Stimulated activated CD4-positive, alpha-beta T cell treated with anti-CD3 and anti-CD28 coated beads, Interleukin-1b, Interleukin-23, amount 100 ng/mL, for 1 hour (primary cell): ENCODE results near the gene FOXD3.

Experiments used
- DNase-seq, 2 donors: peaks; one replicate each; pipeline ENCODE4 v3.0.0-alpha.2; 2020; ENCODE audit warnings: low read depth in 2 of 2

FOXD3 gene

DNA sequence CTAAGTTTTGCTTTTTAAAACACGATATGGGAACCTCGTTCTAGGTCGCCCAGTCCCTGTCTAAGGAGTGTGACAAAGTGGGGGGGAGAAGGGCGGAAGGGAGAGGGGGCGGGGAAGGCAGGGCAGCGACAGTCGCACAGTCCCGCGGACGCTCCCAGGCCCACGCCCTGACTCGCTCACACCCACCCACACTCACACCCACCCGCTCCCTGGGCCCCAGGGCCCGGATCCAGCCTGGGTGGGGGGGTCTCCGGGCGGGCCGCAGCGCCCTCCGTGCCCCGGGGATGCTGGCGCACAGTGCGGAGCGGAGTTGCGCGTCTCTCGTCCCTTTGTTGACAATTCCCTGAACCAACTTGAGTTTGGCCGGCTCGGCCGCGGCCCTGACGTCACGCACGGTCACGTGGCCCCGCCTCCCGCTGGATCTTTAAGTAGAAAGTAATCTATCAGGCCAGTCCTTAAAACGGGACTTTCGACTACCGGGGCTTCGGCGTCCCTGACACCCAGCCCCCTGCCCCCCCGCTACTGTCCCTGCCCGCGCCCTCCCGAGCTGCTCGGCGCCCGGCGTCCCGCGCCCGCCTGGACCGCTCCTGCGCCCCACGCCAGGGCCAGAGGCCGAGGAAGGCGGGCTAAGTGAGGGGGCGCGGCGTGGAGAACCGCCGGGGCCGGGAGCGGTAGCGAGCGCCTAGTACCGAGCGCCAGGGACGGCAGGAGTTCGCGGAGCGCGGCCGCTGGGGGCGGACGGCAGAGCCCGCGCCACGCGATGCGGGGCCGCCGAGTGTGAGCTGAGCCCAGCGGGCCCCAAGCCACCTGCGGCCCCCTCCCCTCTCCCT is at the start of gene FOXD3:
Gene FOXD3, plus strand, starts transcription at position 454 of the 830 bp plus-strand sequence. CDS start 492 bp downstream, outside the sequence.
- DNase-seq: no peak

DNA sequence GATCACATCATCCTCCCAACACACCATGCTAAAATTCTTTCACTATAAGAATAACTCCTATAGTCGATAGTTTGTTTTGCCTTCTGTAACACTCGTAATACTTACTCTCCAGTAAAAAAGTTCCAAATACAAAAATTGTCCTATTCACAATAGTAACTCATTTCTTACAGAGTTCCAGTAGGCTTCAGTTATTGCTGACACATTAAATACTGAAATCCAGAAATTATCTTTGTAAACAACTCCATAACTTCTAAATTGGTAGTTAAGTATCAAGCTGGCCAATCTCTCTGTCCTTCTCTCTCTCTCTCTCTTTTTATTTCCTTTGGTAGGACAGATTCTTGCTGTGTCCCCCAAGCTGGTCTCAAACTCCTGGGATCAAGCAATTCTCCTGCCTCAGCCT is 49.6 kb upstream of the FOXD3 start:
- no peak for DNase-seq

DNA sequence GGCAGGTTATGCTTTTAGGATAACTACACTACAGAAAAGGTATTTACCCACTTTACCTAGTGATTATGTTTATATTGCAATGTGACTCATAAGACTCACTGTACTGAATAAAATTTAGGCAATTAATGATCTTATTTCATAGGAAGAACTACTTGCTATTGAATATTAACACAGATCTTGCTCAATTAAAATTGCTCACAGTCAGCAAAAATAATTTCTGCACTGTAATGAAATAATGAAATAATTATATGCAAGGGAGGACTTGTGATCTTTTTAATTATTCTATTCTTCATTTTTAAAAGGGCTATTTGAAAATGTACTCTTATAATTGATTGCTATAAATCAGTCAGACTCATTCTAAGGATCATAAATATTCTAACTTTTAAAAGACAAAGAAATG is 48.0 kb upstream of the FOXD3 start:
- DNase-seq: no peak

DNA sequence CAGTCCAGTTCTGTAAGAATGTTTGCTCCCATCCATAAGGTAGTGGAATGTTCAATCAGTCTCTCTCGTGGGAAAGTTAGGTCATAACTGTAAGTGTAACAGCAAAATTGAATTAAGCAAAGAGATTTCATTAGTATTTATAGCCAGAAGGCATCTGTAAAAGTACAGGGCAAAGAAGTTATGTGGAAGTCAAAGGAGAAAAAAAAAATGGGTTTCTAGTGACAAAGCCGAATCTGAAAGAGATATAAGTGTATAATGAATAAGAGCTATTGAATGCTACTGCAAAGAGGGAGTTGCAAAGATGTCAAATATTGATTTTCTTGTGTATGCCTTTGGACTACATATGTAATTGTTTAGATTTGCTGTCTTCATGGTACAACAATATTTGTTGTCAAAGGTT is 47.4 kb upstream of the FOXD3 start:
- DNase-seq: no peak

DNA sequence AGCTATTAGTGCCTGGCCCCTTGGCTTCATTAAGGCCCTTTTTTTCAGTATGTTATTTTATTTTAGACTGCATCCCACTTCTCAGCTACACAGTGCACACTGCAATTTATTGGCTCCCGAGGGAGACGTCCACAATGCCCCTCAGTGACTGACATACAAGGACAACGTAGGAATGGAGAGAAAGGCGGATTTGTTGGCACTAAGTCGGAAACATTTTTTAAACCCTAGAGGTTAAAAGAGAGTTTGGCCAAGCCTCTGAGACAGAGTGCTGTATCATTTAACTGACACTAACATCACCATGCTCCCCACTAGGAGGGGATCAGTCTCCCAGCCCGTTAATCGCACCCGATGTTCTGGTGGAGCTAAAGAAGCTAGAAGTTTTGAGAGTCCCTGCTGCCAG is 45.7 kb upstream of the FOXD3 start:
- DNase-seq: no peak

DNA sequence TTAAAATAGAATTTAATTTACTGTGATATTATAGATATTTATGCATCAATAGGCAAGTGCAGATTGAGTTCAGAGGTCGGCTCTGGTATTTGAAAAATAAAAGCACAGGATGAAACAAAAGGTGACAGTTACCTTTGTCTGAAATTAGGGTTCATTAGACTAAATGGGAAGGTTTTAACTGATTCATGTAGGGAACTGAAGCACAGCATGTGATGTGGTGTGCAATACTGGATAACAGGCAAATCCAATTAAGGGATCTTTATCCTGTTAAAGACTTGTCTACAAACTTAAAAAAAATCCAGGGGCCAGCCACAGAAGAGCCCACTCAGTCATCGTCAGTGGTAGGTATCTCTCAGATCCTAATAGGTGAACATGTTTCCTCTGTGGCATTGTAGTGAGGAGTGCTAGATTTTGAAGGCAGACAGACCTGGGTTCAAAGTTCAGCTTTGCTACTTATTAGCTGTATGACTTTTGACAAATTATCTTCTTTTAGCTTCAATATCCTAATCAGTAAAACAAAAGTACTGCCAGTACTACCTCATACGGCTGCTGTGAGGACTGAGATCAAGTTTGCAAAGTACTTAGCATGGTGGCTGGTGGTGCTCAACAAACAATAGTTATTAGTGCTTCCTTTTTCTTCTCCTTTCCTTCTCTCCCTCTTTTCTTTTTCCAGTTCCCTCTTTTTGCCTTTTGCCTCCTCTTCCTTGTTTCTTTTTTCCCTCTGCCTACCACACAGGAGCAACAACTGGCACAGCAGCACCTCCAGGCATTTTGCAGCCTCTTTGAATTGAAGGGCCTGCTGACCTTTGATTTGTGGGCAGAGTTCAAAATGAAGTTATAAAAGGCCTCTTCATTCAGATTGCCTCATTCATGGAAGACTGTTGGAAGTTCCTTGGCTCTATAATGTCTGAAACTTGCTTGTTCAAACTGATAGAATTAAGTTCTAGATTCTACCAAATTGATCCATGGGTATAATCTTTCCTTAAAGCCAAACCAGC is 44.9 kb upstream of the FOXD3 start:
- no peak for DNase-seq

DNA sequence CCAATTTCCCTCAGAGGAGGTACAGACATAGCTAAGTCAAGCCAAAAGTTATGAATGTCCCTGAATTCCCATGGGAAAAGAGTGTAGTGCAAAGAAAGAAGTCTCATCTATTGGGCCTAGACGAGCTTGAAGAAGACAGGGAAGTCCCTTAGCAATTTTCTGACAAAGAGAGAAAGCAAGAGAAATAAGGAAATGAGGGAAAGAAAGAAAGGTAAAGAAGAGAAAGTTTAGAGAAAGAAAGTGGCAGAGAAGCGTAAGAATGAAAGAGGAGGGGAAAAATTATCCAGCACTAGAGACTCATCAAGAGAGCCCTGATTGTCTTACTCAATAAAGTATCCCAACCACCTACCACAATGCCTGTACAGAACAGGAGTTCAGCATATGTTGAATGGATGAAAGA is 40.6 kb upstream of the FOXD3 start:
- no peak for DNase-seq

DNA sequence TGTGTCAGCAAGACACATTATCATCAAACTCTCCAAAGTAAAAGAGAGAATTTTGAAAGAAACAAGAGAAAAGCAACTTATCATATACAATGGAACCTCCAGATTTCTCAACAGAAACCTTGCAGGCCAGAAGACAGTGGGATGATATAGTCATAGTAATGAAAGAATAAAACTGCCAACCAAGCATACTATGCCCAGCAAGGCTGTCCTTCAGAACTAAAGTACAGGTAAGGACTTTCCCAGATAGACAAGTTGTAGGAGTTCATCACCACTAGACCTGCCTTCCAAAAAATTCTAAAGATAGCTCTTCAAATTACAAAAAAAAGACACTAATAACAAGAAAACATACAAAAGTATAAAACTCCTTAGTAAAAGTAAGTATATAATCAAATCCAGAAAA is 33.2 kb upstream of the FOXD3 start:
- no peak for DNase-seq

DNA sequence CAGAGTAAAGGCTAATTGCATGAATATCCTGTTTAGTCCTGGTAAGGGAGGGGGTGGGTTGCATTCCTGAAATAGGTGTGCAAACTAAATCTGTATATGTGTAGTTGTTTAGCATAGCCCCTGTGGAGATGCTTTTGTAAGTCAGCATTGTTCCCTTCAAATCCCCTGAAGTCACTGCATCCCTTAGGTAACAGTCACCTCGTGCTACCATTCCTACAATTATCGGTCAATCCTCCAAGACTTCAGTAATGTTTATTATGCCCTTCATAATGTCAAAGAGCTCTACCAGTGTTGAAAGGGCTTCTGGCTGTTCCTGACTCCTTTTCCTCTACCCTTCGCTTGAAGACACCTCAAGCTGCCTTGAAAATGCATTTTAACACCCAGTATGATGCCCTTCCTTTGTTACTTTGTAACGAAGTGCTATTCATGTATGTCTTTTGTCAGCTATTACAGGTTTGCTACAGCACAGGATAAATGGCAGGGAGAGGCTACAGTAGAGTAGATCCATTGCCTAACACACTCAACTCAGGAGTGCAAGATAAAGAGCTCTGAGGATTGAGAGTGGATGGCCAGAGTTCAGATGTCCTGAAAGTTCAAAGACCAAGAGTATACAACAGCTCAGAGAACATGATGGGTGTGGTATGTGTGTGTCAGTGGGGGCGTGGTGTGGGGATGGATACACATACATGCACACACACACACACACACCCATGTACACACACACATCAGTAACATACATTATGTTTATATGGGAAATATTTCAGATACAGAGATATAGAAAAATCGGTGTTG is 27.4 kb upstream of the FOXD3 start:
- no peak for DNase-seq

DNA sequence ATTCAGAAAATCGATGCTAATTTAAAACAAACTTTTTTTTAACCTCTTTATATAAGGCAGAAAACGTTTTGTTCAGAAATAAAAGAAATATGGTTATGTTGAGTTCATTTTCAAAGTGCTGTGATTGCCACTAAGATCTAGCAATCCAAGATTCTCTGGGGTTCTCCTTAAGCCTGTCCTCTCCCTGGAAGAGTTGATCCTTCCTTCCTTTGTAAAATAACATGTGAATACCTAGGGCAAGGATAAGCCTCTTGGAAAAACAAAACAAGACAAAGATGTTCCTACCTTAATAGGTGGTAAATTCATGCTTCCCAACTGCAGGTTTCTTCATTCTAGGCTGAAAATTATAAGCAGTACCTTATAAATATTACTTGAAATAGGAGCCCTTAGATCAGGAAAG is 18.0 kb upstream of the FOXD3 start:
- no peak for DNase-seq

DNA sequence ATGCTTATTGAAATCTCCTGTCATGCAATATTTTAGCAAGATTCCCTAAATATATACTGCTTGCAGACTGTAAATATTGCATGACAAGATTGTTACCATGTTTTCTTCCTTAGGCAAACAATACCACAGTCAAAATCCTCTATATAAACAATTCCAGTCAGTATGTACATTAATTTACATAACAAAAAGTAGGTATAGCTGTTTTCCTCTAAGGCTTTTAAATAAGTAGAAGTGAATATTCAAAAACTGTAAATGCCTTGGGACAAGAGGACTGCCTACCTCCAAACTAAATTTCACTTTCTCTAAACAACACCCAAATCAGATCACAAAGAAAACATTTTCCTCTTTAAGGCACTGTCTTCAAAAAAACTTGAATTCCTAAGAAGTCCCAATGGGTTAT is 17.3 kb upstream of the FOXD3 start:
- no peak for DNase-seq

DNA sequence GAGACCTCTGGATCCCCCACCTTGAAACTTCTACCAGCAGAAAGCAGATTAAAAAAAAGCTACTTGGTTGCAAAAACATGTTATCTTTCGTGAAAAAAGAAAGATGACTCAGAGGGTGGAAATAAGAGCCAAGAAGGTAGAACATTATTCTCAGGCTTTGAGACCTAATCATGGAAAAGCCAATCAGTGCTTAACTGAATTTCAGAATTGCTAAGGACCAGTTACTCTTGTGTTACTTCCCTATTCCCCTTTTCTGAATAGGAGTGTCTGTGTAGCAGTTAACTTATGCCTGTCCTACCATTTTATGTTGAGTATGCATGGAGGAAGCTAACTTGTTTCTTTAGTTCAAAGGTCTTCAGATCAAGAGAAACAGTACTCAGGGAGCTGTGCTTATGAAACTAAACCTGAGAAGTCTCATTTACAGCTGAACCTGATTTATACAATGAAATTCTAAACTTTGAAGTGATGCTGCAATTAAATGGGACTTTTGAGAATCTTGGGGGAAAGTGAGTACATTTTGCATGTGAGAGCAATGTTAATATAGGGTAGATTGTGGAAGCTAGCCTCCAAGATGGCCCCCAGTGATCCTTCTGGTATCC is 15.1 kb upstream of the FOXD3 start:
- DNase-seq: no peak

DNA sequence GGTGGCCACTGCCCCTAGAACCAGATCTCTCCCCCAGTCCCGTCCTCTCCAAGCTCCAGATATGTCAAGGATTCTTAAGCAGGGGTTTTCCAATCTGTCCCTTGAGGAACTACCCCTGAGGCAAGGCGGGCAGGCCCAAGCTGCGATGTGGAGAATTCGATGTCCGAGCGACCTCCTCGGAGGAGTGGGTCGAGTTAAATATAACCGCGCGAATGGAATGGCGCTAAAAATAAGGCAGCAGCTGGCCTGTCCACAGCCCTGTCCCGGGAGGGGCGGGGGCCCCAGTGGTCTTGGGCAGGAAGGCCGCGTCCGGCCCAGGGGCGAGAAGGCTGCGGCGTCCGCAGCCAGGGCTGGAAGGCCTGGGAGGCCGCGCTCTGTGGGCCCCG is 5.8 kb upstream of the FOXD3 start:
- no peak for DNase-seq

DNA sequence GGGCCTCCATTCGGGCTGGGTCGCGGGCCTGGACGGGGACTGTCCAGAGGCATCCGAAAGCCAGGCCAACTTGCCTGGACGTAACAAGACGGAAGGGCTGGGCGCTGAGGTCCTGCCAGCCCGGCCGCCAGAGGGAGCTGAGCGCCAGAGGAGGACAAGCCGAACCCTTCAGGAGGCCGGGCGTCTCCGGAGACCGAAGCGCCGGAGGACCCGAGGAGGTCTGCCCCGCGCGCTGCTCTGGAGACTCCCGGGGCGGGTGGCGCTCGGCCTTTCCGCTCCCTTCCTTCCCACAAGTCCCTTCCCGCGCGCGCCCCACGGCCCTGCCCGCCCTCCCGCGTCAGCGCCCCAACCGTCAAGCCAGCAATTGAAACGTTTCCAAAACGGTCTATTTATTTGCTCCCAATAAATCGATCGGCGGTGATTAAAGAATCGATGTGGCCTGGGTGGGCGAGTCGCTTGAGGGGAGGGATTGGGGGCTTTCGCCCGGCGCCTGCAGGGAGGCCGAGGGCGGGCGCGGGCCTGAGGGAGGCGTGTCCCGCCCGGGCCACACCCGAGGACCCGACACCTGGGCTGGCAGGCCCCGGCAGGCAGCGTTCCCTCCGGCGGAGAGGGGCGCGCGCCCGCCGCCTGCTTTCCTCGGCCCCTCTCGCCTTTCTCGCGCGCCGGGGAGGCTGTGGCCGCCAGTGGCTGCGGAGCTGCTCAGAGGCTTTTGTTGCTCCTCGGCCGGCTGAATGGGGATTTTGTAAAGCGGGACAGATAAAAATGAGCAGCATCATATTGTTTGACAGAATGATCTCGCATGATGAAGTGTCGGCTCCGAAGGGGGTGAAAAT is 5.2 kb upstream of the FOXD3 start:
- DNase-seq: no peak

DNA sequence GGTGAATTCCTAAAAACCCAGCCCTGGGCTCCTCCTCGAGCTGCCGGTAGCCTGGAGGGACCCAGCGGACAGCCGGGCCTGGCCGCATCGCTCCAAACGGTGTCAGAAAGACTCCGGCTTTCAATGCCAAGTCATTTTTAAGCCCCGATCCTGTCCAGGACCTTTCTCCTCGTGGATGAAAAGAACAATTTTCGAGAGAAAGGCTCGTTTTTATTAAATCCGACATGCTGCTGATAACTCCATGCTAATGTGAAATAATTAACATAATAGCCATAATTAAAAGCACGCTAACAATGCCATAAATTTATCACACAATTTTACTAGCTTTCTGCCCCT is 4.6 kb upstream of the FOXD3 start:
- DNase-seq: no peak

DNA sequence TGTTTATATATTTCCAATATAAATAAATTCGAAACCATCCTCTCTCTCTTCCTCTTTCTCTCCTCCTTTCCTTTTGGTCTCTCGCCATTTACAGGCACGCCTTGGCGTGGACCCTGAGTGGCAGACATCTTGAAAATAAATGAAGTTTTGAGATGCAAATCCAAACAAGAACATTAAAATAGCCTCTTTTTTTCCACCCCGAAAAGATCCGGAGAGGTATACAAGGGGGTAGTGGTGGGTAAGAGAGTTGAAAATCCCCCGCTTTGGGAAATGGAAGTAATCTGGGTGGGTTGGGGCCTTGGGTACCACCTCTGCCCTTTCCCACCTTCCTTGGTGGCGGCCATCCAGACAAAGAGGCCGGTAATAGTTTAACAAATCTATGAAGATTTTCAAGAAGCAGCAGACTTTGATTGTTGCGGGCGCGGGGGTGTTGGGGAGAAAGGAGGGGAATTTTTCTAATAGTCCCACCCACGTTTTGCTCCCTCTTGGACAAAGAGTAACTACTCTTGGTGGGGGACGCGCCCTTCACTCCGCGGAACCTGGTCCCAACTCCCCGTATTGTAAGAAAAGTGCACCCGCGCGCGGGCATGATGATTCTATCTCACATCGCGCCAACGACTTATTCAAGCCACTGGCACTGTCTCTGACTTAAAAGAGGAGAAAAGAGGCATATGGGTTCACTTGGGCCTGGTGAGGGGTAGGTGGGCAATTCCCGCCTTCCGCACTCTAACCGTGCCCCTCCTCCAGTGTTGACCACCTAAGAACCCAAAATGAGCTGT is 4.0 kb upstream of the FOXD3 start:
- no peak for DNase-seq

DNA sequence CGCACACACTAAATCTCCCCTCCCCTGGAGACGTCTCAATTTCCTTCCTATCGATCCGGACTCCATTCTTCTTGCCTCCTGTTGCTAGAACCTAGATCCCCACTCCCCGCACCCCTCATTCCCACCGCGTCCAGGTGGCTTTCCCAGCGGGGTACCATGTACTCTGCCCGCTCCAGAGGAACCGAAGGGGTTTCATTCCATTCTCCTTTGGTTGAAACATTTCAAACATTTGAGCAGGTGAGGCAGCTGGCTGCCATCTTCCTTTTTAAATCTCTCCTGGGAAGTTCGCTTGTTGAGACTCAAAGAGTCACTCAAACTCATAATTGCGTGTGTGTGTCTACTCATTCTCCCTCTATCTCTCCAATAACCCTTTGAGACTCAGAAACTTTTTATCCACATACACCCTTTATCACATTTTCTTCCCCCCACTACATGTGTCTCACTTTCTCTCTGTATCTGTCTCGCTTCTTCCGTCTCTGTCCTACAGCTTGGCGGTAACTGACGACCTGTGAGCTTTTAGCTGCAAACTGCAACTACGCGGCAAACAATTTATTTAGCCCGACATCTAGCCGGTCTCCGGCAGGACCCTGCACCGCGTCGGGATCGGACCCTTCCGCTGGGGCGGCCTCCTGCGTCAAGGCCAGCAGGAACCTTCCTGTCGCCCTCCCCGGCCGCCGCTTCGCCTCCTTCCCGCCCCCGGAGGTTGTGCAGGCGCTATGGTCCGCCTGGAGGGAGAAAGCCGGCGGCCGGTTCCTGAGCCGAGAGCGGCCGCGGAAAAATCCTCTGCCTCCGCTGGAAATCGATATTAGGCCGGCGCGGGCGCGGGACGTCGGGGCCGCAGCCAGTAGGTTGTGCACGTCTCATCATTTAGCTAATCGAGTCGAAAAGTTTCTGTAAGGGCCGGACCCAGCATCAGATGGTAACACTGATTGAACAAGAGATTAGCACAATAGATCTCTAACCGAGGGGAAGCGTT is 3.0 kb upstream of the FOXD3 start:
- no peak for DNase-seq

DNA sequence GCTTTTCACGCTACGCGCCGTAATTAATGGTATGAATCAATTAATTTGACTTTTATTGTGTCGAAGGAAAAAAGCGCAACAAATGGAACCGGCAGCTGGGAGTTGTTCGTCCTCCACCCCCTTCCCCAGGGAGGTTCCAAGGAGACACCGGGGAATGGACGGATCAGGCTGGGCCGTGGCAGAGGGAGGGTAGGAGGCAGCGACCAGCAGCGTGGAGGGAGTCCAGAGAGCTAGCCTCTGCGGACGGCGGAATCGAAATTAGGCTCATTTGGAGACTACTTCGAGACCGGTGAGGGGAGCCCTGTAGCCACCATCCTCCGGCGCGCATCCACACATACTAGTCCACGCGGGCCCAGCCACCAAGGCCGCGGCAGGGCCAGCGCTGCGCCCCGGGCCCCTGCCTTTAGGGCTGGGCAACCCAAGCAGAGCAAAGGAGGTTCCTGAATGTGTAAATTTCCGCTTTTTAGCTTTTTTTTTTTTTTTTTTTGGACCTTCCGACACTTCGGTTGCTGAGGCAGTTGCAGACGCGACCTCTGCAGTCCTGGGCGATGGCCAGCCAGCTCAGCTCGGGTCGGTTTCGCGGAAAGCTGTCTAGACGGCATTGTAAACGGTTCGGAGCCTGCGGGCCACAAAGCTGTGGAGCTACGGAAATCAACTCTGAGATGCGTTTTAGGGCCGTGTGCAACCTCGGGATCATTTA is 2.2 kb upstream of the FOXD3 start:
- no peak for DNase-seq
